ENCODE measurements around the gene NTPCR.
"Not testable (repeated sequence)": the region's sequence is repeated elsewhere in the genome, so short reads cannot be mapped to it uniquely, and the experiment has no call there.

NTPCR gene

GRCh38 chr1:232927166-232927565 lies 23.2 kb upstream of the NTPCR start:
- DNase-seq (ENCODE audit: low read depth): not testable (repeated sequence)

- no peak for DNase-seq (ENCODE audit: low read depth)
These were observed 22.4 kb upstream of the NTPCR start for GRCh38 chr1:232927830-232928505.

GRCh38 chr1:232932486-232933425 lies 17.7 kb upstream of the NTPCR start:
- no peak for DNase-seq (ENCODE audit: low read depth)

- DNase-seq (ENCODE audit: low read depth): no peak
These were observed 13.5 kb upstream of the NTPCR start for GRCh38 chr1:232936941-232937340.

GRCh38 chr1:232937741-232938375 lies 12.6 kb upstream of the NTPCR start:
- DNase-seq (ENCODE audit: low read depth): no peak

GRCh38 chr1:232938926-232939325 lies 11.5 kb upstream of the NTPCR start:
- no peak for DNase-seq (ENCODE audit: low read depth)

- no peak for DNase-seq (ENCODE audit: low read depth)
These were observed 10.7 kb upstream of the NTPCR start for GRCh38 chr1:232939748-232940147.

GRCh38 chr1:232940262-232940661 lies 10.1 kb upstream of the NTPCR start:
- DNase-seq (ENCODE audit: low read depth): no peak

GRCh38 chr1:232942413-232943294 lies 7.8 kb upstream of the NTPCR start:
- no peak for DNase-seq (ENCODE audit: low read depth)

GRCh38 chr1:232943679-232944252 lies 6.6 kb upstream of the NTPCR start:
- DNase-seq (ENCODE audit: low read depth): no peak

- no peak for DNase-seq (ENCODE audit: low read depth)
These were observed 6.1 kb upstream of the NTPCR start for GRCh38 chr1:232944347-232944746.

GRCh38 chr1:232949636-232950196 lies 695 bp upstream of the NTPCR start:
- no peak for DNase-seq (ENCODE audit: low read depth)

GRCh38 chr1:232951180-232951579 lies 769 bp downstream of the NTPCR start:
- DNase-seq (ENCODE audit: low read depth): no peak

GRCh38 chr1:232951605-232952004 lies 1.2 kb downstream of the NTPCR start:
- DNase-seq (ENCODE audit: low read depth): no peak

GRCh38 chr1:232952514-232953499 lies 2.4 kb downstream of the NTPCR start:
- DNase-seq (ENCODE audit: low read depth): peak; percentile 4

GRCh38 chr1:232954594-232955365 lies 4.4 kb downstream of the NTPCR start:
- DNase-seq (ENCODE audit: low read depth): no peak

- DNase-seq (ENCODE audit: low read depth): no peak
These were observed 5.7 kb downstream of the NTPCR start for GRCh38 chr1:232956081-232956480.

- no peak for DNase-seq (ENCODE audit: low read depth)
These were observed 7.7 kb downstream of the NTPCR start for GRCh38 chr1:232958067-232958466.
